GM12864 (cell line): Measurements from ENCODE around the gene DARS1.

Source experiments
- DNase-seq: peaks from one replicate; pipeline ENCODE4 v3.0.0-alpha.2; 2011; ENCODE audit warnings: low read depth
- H3K4me3 ChIP-seq: 2 replicates; pipeline ENCODE4 v1.5.1; 2011; ENCODE audit warnings: mild to moderate bottlenecking, low read depth, low read length, control low read depth
- CTCF ChIP-seq: IDR thresholded peaks from 2 replicates; pipeline ENCODE4 v1.5.1; 2011; ENCODE audit warnings: low read depth, mild to moderate bottlenecking, moderate library complexity, low read length, control low read depth, inconsistent platforms; ENCODE audit errors: missing control alignments

Gene DARS1

GRCh38 chr2:135905679-135906078 is 79.7 kb downstream of the DARS1 start:
- TF ChIP-seq CTCF: no peak
- no peak overlapping the region for H3K4me3 ChIP-seq
- DNase-seq: no peak

- TF ChIP-seq CTCF: no peak
- H3K4me3 ChIP-seq: no peak overlapping the region
- no peak for DNase-seq
Measured at GRCh38 chr2:135904341-135904989, 81.0 kb downstream of the DARS1 start.

GRCh38 chr2:135903650-135904049 is 81.8 kb downstream of the DARS1 start:
- TF ChIP-seq CTCF: no peak
- no peak for DNase-seq
- no peak overlapping the region for H3K4me3 ChIP-seq

GRCh38 chr2:135899567-135899966 is 85.9 kb downstream of the DARS1 start:
- H3K4me3 ChIP-seq: no peak overlapping the region
- DNase-seq: no peak
- no peak for TF ChIP-seq CTCF

GRCh38 chr2:135898234-135898786 is 87.1 kb downstream of the DARS1 start:
- no peak for TF ChIP-seq CTCF

GRCh38 chr2:135894930-135895329 is 90.5 kb downstream of the DARS1 start:
- DNase-seq: no peak
- no peak overlapping the region for H3K4me3 ChIP-seq
- TF ChIP-seq CTCF: no peak

More at GRCh38 chr2:135898234-135898786, 87.1 kb downstream of the DARS1 start:
- DNase-seq: no peak
- no peak overlapping the region for H3K4me3 ChIP-seq

- H3K4me3 ChIP-seq: no peak overlapping the region
- no peak for DNase-seq
- TF ChIP-seq CTCF: no peak
Measured at GRCh38 chr2:135893374-135893794, 92.0 kb downstream of the DARS1 start.
